Neural cell (in vitro differentiated cells): ENCODE measurements around the gene SIM1. TPM values are rescaled to one million over a fixed set of nuclear protein-coding genes. Genes with fewer than 3 reads are reported as not detected.

ENCODE experiments used
- H2AFZ ChIP-seq: fragments of 200-600, 300-800 bp; sonication (generic), shearing (Covaris generic); 2 replicates; pipeline ENCODE4 v1.6.0; 2014; ENCODE audit warnings: low read depth, mild to moderate bottlenecking, antibody characterized with exemption, low read length, moderate library complexity
- H3F3A ChIP-seq: fragments of 200-600 bp; shearing (Covaris generic); 2 replicates; pipeline ENCODE4 v1.6.1; 2016; ENCODE audit warnings: mild to moderate bottlenecking, moderate library complexity, mixed read lengths, antibody characterized with exemption, low read length; ENCODE audit not compliant: insufficient read depth, poor library complexity, severe bottlenecking
- H3K27ac ChIP-seq: fragments of 200-600, 300-800 bp; sonication (generic), shearing (Covaris generic); 2 replicates; pipeline ENCODE4 v1.5.1; 2014; ENCODE audit warnings: mild to moderate bottlenecking, low read length, moderate library complexity
- H3K27me3 ChIP-seq: fragments of 300-800, 200-600 bp; sonication (generic), shearing (Covaris generic); 2 replicates; pipeline ENCODE4 v1.6.0; 2014; ENCODE audit warnings: mild to moderate bottlenecking, low read depth, low read length, moderate library complexity; ENCODE audit not compliant: insufficient read depth
- H3K36me3 ChIP-seq: fragments of 300-800, 200-600 bp; sonication (generic), shearing (Covaris generic); 2 replicates; pipeline ENCODE4 v1.5.1; 2014; ENCODE audit warnings: mild to moderate bottlenecking, antibody characterized with exemption, low read length, moderate library complexity; ENCODE audit not compliant: insufficient read depth
- H3K4me2 ChIP-seq: fragments of 300-800, 200-600 bp; sonication (generic), shearing (Covaris generic); 2 replicates; pipeline ENCODE4 v1.6.0; 2014; ENCODE audit warnings: mild to moderate bottlenecking, low read length
- H3K4me3 ChIP-seq: fragments of 300-800, 200-600 bp; sonication (generic), shearing (Covaris generic); 2 replicates; pipeline ENCODE4 v1.5.1; 2014; ENCODE audit warnings: mild to moderate bottlenecking, low read length, moderate library complexity
- H3K79me2 ChIP-seq: fragments of 200-600 bp; shearing (Covaris generic); replicated peaks from 2 replicates; pipeline ENCODE4 v1.6.0; 2014; ENCODE audit warnings: mild to moderate bottlenecking, low read length, moderate library complexity; ENCODE audit not compliant: insufficient read depth
- H3K9ac ChIP-seq: fragments of 300-800, 200-600 bp; sonication (generic), shearing (Covaris generic); 2 replicates; pipeline ENCODE4 v1.6.1; 2016; ENCODE audit warnings: mild to moderate bottlenecking, low read length, mixed read lengths
- H3K9me2 ChIP-seq: fragments of 200-600 bp; shearing (Covaris generic); 2 replicates; pipeline ENCODE4 v1.6.1; 2016; ENCODE audit warnings: mild to moderate bottlenecking, low read length, mixed read lengths; ENCODE audit not compliant: insufficient read depth
- H3K9me3 ChIP-seq: fragments of 200-600, 300-800 bp; sonication (generic), shearing (Covaris generic); 2 replicates; pipeline ENCODE4 v1.6.1; 2016; ENCODE audit warnings: mild to moderate bottlenecking, mixed run types, low read length, moderate library complexity, mixed read lengths
- H4K20me1 ChIP-seq: fragments of 200-600 bp; shearing (Covaris generic); 2 replicates; pipeline ENCODE4 v1.6.1; 2016; ENCODE audit warnings: mild to moderate bottlenecking, mixed run types; ENCODE audit not compliant: insufficient read depth
- EP300 ChIP-seq: fragments of 450-650 bp; conservative IDR thresholded peaks from 2 replicates; pipeline ENCODE4 v1.6.1; 2014; ENCODE audit warnings: antibody characterized with exemption, mild to moderate bottlenecking, moderate library complexity; ENCODE audit not compliant: poor library complexity, severe bottlenecking
- EZH2 ChIP-seq: fragments of 200-600, 300-800 bp; shearing (Covaris generic), sonication (generic); IDR thresholded peaks from 2 replicates; pipeline ENCODE4 v1.6.1; 2014; ENCODE audit warnings: antibody characterized with exemption, low read length, borderline replicate concordance, mild to moderate bottlenecking; ENCODE audit not compliant: insufficient read depth, poor library complexity, severe bottlenecking
- MXI1 ChIP-seq: fragments of 450-650 bp; conservative IDR thresholded peaks from 2 replicates; pipeline ENCODE4 v1.6.1; 2014; ENCODE audit warnings: antibody characterized with exemption, mild to moderate bottlenecking; ENCODE audit not compliant: poor library complexity, severe bottlenecking
- POLR2AphosphoS5 ChIP-seq: IDR thresholded peaks from 2 replicates; pipeline ENCODE4 v1.6.1; 2012
- RAD21 ChIP-seq: fragments of 450-650 bp; conservative IDR thresholded peaks from 2 replicates; pipeline ENCODE4 v1.6.1; 2014; ENCODE audit warnings: antibody characterized with exemption, mild to moderate bottlenecking, moderate library complexity
- SMC3 ChIP-seq: fragments of 450-650 bp; conservative IDR thresholded peaks from 2 replicates; pipeline ENCODE4 v1.6.1; 2014; ENCODE audit warnings: antibody characterized with exemption, mild to moderate bottlenecking, moderate library complexity; ENCODE audit not compliant: poor library complexity
- TAF1 ChIP-seq: IDR thresholded peaks from 2 replicates; pipeline ENCODE4 v1.6.1; 2012; ENCODE audit warnings: low read depth
- polyA plus RNA-seq: library from polyadenylated mRNA; depleted of rRNA; stranded (reverse); fragments of >200 nt; gene quantifications from 2 replicates; pipeline ENCODE4 v1.2.3, GENCODE V29; 2014
- TF ChIP-seq, protein P1 (sequence below): fragments of 450-650 bp; IDR thresholded peaks from 2 replicates; pipeline ENCODE4 v1.5.1; 2014; ENCODE audit warnings: antibody characterized with exemption, mild to moderate bottlenecking, moderate library complexity; ENCODE audit not compliant: poor library complexity, severe bottlenecking
- TF ChIP-seq, protein P2 (sequence below): IDR thresholded peaks from 2 replicates; pipeline ENCODE4 v1.6.1; 2012; ENCODE audit warnings: borderline replicate concordance

Gene SIM1
- polyA plus RNA-seq, 1 donor from 2014 or later: not detected

DNA sequence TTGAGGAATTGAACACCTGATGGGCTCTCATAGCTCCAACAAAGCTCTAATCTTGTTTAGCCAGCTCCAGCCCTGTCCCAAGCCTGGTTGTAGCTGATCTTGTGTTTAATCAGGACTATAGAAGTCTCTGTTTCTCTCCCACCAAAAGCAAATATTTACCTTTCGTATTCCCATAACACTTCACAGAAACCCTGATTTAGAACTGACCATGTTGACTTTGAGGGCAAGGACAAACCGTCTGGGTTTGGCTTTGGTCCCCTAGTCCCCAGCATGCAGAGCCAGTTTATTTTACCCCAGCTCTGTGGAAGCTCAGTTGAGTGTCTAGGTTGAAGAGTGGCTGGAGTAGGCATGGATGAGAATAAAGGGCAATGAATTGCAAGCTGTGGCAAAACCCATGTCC is 18.0 kb upstream of the SIM1 start:
- no peak overlapping the region for H2AFZ ChIP-seq
- H3K79me2 ChIP-seq: no peaks in the 10 kb centered on the region
- H3K4me3 ChIP-seq: no peak overlapping the region
- no peak for TF ChIP-seq MXI1
- no peak for TF ChIP-seq RAD21
- no peaks in the 10 kb centered on the region for H3K9me2 ChIP-seq
- no peaks in the 10 kb centered on the region for H4K20me1 ChIP-seq
- H3K36me3 ChIP-seq: no peaks in the 10 kb centered on the region
- no peak overlapping the region for H3K9ac ChIP-seq
- no peaks in the 10 kb centered on the region for H3F3A ChIP-seq
- no peak overlapping the region for H3K4me2 ChIP-seq
- H3K27me3 ChIP-seq: no peaks in the 10 kb centered on the region
- no peak overlapping the region for H3K27ac ChIP-seq
- no peaks in the 10 kb centered on the region for H3K9me3 ChIP-seq

DNA sequence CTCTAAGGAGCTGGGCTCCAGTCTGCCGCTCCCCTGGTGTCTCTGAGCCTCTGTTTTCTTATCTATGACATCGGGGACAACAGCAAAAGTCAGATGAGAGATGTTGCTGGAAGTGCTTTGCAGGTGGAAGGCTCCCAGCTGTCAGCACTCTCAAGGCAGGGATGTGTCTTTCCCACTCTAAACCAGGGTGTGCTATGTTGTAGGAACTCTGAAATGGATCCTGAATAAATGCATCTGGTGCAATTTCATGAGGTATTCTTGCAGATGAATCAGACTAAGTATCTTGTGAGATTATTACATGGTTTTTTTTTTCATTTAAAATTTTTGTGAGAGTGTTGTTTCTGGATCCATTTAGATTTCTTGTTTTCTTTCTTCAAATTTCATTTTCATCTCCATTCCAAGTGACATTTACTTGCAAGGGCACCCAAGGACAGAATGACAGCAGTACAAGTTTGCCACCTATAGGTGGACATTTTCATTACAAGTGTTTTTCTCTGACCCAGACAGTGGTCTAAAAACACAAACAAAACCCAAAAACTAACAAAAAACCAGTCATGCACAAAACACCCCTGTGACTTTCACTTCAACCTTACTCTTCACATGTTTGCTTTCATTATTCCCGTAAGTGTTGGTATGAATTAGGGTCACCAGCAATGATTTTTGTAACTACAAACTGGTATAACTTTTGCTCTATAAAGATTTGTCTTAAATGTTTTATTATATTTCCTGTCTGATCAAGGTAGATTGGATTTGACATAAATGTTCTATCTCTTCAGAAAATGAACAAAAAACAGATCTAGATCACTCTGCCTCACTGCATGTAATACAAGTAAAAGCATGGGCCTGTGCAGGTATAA is 14.7 kb upstream of the SIM1 start:
- H3K79me2 ChIP-seq: no peaks in the 10 kb centered on the region
- TF ChIP-seq POLR2AphosphoS5 (no peak), MXI1 (no peak), TAF1 (no peak), EP300 (no peak), SMC3 (peak; percentile 84), EZH2 (no peak), RAD21 (peak; percentile 85)
- TF ChIP-seq, protein P1, sequence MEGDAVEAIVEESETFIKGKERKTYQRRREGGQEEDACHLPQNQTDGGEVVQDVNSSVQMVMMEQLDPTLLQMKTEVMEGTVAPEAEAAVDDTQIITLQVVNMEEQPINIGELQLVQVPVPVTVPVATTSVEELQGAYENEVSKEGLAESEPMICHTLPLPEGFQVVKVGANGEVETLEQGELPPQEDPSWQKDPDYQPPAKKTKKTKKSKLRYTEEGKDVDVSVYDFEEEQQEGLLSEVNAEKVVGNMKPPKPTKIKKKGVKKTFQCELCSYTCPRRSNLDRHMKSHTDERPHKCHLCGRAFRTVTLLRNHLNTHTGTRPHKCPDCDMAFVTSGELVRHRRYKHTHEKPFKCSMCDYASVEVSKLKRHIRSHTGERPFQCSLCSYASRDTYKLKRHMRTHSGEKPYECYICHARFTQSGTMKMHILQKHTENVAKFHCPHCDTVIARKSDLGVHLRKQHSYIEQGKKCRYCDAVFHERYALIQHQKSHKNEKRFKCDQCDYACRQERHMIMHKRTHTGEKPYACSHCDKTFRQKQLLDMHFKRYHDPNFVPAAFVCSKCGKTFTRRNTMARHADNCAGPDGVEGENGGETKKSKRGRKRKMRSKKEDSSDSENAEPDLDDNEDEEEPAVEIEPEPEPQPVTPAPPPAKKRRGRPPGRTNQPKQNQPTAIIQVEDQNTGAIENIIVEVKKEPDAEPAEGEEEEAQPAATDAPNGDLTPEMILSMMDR: peak; percentile 76
- TF ChIP-seq, protein P2, sequence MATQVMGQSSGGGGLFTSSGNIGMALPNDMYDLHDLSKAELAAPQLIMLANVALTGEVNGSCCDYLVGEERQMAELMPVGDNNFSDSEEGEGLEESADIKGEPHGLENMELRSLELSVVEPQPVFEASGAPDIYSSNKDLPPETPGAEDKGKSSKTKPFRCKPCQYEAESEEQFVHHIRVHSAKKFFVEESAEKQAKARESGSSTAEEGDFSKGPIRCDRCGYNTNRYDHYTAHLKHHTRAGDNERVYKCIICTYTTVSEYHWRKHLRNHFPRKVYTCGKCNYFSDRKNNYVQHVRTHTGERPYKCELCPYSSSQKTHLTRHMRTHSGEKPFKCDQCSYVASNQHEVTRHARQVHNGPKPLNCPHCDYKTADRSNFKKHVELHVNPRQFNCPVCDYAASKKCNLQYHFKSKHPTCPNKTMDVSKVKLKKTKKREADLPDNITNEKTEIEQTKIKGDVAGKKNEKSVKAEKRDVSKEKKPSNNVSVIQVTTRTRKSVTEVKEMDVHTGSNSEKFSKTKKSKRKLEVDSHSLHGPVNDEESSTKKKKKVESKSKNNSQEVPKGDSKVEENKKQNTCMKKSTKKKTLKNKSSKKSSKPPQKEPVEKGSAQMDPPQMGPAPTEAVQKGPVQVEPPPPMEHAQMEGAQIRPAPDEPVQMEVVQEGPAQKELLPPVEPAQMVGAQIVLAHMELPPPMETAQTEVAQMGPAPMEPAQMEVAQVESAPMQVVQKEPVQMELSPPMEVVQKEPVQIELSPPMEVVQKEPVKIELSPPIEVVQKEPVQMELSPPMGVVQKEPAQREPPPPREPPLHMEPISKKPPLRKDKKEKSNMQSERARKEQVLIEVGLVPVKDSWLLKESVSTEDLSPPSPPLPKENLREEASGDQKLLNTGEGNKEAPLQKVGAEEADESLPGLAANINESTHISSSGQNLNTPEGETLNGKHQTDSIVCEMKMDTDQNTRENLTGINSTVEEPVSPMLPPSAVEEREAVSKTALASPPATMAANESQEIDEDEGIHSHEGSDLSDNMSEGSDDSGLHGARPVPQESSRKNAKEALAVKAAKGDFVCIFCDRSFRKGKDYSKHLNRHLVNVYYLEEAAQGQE: no peak
- no peak overlapping the region for H3K9ac ChIP-seq
- H3K36me3 ChIP-seq: no peaks in the 10 kb centered on the region
- no peak overlapping the region for H3K27ac ChIP-seq
- no peaks in the 10 kb centered on the region for H4K20me1 ChIP-seq
- no peaks in the 10 kb centered on the region for H3K27me3 ChIP-seq
- no peak overlapping the region for H3K4me3 ChIP-seq
- no peak overlapping the region for H3K4me2 ChIP-seq
- no peaks in the 10 kb centered on the region for H3K9me2 ChIP-seq
- H3F3A ChIP-seq: no peaks in the 10 kb centered on the region
- H3K9me3 ChIP-seq: no peaks in the 10 kb centered on the region
- H2AFZ ChIP-seq: no peak overlapping the region
